ENCODE data around the gene NPM1.
"Not testable (repeated sequence)": the region's sequence is repeated elsewhere in the genome, so short reads cannot be mapped to it uniquely, and the experiment has no call there.

Gene NPM1, protein sequence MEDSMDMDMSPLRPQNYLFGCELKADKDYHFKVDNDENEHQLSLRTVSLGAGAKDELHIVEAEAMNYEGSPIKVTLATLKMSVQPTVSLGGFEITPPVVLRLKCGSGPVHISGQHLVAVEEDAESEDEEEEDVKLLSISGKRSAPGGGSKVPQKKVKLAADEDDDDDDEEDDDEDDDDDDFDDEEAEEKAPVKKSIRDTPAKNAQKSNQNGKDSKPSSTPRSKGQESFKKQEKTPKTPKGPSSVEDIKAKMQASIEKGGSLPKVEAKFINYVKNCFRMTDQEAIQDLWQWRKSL

DNA sequence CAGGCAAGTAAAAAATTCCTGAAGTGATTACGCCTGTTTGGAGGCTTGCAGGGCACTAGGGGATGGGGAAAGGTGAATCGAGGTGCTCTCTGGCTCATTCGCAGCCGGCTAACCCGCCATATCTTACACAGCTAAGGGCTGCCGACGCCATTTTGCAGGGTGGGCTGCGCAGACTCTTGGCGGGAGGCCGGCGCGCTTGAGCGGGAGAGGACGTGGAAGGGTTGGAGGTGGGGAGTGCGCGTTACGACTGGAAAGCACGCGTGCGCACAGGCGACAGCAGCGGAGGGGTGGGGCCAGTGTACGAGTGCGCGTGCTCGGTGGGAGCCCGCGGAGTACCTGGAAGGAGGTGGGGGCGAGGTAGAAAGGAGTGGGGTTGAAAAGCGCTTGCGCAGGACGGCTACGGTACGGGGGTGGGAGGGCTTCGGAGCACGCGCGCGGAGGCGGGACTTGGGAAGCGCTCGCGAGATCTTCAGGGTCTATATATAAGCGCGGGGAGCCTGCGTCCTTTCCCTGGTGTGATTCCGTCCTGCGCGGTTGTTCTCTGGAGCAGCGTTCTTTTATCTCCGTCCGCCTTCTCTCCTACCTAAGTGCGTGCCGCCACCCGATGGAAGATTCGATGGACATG, at the start of gene NPM1:
Gene NPM1 (plus strand): TSS at position 505 of the 625 bp plus-strand sequence. CDS start 100 bp downstream, at position 605.
- peak; percentile 98 to 99 for DNase-seq

DNA sequence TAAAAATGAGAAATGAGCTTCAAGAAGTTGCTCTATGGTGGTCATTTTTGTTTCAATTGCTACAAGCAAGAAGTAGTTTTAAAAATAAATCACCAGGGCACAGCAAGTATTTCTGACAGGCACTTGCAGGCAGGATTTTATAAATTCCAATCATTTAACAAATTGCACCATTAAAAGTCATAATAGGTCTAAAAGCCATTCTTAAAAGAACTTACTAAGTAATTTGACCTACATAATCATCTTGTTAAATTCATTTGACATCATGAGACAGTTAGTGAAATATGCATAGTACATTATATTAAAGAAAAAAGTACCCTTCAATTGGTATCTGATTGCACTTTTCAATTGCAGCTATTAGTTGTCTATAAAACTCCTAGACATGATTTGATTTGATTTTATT, 47.6 kb upstream of the NPM1 start:
- no peak for DNase-seq

- no peak for DNase-seq
Measured at GRCh38 chr5:171340491-171340890, 47.2 kb upstream of the NPM1 start.

- peak; percentile 13 to 39 for DNase-seq
Measured at GRCh38 chr5:171342362-171343111, 45.1 kb upstream of the NPM1 start.

DNA sequence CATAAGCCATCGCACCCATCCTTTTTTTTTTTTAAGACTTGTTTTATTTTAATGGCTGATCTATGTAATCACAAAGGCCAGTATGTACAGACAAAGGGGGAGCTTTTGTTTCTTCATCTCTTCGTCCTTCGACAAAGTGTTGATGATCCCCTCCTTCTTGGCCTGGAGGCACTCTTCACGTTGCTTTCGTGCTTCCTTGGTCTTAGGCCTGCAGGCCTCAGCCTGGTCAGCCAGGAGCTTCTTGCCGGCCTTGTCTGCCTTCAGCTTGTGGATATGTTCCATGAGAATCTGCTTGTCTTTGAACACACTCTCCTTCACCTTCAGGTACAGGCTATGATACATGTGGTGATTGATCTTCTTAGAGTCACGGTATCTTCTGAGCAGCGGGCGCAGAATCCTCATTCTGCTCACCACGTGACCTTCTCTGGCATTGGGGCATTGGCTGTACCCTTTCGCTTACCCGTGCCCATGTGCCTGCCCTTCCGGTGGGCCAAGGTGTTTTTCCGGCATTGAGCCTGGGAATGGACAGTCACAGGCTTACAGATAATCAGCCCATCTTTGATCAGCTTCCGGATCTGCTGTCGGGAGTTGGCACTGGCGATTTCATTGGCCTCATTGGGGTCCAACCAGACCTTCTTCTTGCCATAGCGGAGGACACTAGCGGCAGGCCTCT, 42.6 kb upstream of the NPM1 start:
- no peak for DNase-seq

DNA sequence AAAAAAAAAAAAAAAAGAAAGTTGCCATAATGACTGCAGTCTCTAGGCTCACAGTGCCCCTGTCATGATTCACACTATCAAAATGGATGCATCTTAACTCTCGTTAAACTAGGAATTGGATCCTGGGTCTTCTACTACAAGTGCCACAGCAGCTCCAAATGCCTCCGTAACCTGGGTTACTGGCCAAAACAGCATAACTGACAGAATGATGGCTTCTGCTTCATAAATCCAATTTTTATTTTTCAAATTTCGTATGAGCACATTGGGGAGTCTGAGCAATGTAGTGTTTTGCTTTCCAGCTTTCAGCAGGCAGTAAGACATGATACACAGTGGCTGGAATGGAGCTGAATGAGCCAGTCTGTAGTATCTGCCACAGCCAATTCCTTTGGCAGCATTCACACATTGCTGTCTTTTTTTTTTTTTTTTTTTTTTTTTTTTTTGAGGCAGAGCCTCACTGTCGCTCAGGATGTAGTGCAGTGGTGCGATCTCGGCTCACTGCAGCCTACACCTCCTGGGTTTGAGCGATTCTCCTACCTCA, 36.0 kb upstream of the NPM1 start:
- DNase-seq: no peak

- peak in 1 of 2 donors; percentile 35 for DNase-seq
Measured at GRCh38 chr5:171355302-171355724, 32.3 kb upstream of the NPM1 start.

GRCh38 chr5:171357843-171358242, 29.8 kb upstream of the NPM1 start:
- no peak for DNase-seq

DNA sequence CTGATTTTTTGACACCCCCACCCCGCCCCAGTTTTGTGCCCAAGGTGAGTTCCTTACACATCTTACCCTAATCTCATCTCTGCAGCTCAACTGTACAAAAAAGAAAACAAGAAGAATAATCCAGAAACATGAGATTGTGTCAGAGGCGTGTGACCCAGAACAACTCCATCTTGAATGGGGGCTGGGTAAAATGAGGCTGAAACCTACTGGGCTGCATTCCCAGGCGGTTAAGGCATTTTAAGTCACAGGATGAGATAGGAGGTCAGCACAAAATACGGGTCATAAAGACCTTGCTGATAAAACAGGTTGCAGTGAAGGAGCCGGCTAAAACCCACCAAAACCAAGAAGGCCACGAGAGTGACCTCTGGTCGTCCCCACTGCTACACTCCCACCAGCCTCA, 26.5 kb upstream of the NPM1 start:
- DNase-seq: not testable (repeated sequence)

GRCh38 chr5:171363249-171363648, 24.4 kb upstream of the NPM1 start:
- not testable (repeated sequence) for DNase-seq

DNA sequence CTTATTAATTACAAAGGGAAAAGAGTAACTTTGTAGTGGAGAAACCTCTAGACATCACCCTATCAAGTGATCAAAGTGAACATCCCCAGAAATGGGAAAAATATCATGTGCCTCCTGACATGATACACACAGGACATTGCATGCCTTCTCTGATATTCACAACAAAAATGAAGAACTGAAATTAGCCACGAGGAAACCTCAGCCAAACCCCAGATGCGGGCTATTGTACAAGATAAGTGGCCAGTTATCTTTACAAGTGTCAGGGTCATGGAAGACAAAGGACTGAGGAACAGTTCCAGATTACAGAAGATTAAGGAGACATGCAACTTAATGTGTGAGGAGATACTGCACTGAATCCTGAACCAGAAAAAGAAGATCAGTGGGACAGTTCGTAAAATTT, 23.8 kb upstream of the NPM1 start:
- no peak for DNase-seq

- DNase-seq: no peak
Measured at GRCh38 chr5:171365351-171365750, 22.3 kb upstream of the NPM1 start.

- DNase-seq: no peak
Measured at GRCh38 chr5:171366645-171367044, 21.0 kb upstream of the NPM1 start.

GRCh38 chr5:171367424-171368370, 20.0 kb upstream of the NPM1 start:
- no peak for DNase-seq

- DNase-seq: no peak
Measured at GRCh38 chr5:171369056-171369455, 18.6 kb upstream of the NPM1 start.

GRCh38 chr5:171369898-171370297, 17.8 kb upstream of the NPM1 start:
- DNase-seq: no peak

GRCh38 chr5:171370881-171371280, 16.8 kb upstream of the NPM1 start:
- DNase-seq: not testable (repeated sequence)

- no peak for DNase-seq
Measured at GRCh38 chr5:171371326-171371725, 16.3 kb upstream of the NPM1 start.

GRCh38 chr5:171379961-171380360, 7.7 kb upstream of the NPM1 start:
- no peak for DNase-seq

GRCh38 chr5:171384416-171384815, 3.2 kb upstream of the NPM1 start:
- DNase-seq: not testable (repeated sequence)

- not testable (repeated sequence) for DNase-seq
Measured at GRCh38 chr5:171384999-171385398, 2.6 kb upstream of the NPM1 start.
